GM12874 (cell line): ENCODE measurements around the gene KHNYN.
A peak's percentile ranks its signal among the peaks of the same experiment; 100 is the strongest.

ENCODE experiments used
- TF ChIP-seq, protein P1 (sequence below): IDR thresholded peaks from 2 replicates; pipeline ENCODE4 v1.5.1; 2011; ENCODE audit warnings: low read depth, mild to moderate bottlenecking, control low read depth, low read length, moderate library complexity; ENCODE audit not compliant: insufficient read depth

Gene KHNYN

GRCh38 chr14:24428628-24429394 is 943 bp upstream of the KHNYN start:
- TF ChIP-seq, protein P1, sequence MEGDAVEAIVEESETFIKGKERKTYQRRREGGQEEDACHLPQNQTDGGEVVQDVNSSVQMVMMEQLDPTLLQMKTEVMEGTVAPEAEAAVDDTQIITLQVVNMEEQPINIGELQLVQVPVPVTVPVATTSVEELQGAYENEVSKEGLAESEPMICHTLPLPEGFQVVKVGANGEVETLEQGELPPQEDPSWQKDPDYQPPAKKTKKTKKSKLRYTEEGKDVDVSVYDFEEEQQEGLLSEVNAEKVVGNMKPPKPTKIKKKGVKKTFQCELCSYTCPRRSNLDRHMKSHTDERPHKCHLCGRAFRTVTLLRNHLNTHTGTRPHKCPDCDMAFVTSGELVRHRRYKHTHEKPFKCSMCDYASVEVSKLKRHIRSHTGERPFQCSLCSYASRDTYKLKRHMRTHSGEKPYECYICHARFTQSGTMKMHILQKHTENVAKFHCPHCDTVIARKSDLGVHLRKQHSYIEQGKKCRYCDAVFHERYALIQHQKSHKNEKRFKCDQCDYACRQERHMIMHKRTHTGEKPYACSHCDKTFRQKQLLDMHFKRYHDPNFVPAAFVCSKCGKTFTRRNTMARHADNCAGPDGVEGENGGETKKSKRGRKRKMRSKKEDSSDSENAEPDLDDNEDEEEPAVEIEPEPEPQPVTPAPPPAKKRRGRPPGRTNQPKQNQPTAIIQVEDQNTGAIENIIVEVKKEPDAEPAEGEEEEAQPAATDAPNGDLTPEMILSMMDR, result no peak

DNA sequence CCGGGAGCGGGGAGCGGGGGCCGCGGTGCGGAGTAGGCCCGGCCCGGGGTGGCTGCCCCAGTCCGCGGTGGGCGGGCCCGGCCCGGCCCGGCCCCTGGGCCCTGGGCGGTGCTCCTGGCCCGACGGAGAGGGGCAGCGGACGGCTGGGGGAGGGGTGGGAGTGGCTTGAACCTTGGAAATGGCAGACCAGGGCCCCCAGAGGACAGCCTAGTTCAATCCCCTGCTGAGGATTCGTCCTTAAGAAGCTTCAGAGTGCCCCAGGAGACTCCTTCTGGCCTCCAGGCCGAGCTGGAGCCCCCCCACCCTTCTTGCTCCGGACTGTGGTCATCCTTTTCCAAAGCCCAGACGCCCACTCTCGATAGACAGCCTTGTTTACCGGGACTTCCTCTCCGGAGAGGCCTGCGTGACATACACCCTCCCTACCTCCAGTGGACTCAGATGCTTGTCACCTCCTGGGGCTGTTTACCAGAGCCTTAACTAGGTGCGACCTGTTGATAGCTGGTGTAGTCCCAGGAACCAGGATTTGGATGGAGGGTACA is 458 bp downstream of the KHNYN start:
- TF ChIP-seq, protein P1, result no peak

GRCh38 chr14:24430682-24431568 is 1.2 kb downstream of the KHNYN start:
- TF ChIP-seq, protein P1, result no peak

DNA sequence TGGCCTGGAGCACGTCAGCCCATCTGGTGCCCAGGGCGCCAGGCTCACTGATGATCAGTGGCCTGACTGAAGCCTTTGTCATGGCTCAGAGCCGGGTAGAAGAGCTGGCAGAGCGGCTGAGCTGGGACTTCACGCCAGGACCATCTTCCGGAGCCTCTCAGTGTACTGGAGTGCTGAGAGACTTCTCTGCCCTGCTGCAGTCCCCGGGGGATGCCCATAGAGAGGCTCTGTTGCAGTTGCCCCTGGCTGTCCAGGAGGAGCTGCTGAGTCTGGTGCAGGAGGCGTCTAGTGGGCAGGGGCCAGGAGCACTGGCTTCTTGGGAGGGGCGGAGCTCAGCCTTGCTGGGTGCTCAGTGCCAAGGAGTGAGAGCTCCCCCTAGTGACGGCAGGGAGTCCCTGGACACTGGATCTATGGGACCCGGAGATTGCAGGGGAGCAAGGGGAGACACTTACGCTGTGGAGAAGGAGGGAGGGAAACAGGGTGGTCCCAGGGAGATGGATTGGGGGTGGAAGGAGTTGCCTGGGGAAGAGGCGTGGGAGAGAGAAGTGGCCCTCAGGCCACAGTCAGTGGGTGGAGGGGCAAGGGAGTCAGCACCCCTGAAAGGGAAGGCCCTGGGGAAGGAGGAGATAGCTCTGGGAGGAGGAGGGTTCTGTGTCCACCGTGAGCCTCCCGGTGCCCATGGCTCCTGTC is 2.0 kb downstream of the KHNYN start:
- TF ChIP-seq, protein P1, result peak; percentile 95

DNA sequence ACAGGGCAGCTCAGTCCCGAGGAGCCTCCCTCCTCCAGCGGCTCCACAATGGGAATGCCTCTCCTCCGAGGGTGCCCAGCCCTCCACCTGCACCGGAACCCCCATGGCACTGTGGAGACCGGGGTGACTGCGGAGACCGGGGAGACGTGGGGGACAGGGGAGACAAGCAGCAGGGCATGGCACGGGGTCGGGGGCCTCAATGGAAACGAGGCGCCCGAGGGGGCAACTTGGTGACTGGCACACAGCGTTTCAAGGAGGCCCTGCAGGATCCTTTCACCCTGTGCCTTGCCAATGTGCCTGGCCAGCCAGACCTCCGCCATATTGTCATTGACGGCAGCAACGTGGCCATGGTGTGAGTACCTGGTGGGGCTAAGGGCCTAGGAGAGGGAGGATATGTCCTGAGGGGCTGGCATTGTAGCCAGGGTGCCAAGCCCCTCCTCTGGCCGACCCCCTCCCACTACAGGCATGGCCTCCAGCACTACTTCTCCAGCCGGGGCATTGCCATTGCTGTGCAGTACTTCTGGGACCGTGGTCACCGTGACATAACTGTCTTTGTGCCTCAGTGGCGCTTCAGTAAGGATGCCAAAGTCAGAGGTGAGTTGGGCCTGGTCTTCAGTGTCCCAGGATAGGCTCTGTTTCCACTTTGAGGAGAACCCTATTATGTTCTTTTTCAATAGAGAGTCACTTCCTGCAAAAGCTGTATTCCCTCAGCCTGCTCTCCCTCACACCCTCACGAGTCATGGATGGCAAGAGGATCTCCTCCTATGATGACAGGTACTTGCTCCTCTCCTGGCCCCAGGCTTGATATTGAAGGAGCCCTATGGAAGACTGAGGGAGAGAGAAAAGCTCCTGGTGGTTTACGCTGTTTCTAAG is 2.7 kb downstream of the KHNYN start:
- TF ChIP-seq, protein P1, result no peak

- TF ChIP-seq, protein P1, result no peak
Observed at GRCh38 chr14:24434036-24434435, 4.3 kb downstream of the KHNYN start.
